Measurements from ENCODE around the gene PDE11A.

Gene PDE11A

DNA sequence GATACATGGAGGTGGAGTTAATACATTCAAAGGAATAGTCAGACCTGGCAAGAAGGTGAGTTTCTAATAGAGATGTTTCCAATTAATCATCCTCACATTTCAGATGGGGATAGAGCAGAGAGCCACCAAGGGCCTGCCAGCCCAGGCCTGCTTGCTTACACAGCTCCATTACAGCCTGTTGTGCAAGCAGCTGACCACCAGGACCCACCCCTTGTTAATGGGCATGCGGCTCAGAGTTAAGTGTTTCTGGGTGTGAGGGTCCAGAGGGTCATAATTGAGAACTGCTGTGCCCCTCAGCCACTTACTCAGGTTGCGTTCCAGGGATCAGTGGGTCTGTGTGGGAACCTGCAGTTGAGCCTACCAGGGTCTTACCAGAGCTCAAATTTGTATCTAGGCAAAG is 480.2 kb downstream of the PDE11A start:
- DNase-seq: no peak

- DNase-seq: no peak
Observed at GRCh38 chr2:177589186-177589585, 483.4 kb downstream of the PDE11A start.

DNA sequence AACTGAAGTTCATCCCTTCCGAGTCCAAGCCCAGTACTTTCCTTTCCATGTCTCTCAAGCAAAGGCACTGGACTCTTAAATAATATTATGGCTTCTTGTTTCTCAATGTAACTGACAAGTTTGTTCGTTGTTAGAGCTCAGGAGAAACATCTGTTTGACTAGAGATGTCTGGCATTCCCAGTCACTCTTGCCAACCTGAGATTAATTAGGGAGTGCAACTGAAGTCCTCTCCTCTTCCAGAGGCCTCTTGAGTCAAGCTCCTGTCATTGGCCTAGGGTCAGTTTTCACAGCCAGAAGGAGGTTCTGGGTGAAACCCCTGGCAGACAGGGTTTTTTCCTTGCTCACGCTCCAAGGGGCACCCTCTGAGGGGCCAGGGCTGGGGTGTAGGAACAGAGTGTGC is 483.9 kb downstream of the PDE11A start:
- DNase-seq: no peak

DNA sequence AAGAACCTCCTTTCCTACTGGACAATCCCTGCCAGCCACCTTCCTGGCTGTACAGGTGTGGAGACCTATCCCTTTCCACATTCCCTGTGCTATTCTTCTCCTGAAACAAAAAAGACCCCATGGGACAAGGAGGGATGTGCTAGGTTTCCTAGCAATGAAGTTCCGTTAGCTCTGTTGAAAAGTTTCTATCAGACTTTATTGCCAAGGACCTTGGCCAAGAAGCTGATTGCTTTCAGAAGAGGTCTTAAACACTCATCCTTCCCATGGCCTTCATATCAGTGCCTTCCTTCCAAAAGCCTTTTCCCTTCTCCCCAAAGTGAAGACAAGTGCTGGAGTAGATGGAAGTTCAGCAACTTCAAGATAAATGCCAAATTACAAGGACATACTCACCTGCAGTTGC is 485.2 kb downstream of the PDE11A start:
- DNase-seq: no peak

DNA sequence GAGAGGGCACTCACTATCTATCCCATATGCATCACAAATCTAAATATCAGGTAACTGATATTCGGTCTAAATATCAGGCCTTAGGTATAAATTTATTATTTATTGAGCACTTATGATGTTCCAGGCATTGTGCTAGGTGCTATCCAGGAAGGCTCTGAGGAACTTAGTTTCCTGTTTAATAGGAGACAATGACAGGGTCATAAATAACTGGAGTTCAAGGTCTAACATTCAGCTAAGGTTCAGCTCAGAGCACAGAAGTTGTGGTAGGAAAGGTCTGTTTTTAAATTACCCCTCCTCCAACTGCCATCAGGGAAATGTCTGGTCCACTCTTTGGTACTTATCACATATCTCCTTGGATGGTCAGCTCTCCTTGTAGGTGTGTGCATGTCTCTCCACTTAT is 486.4 kb downstream of the PDE11A start:
- DNase-seq: no peak

GRCh38 chr2:177585234-177585863 is 487.2 kb downstream of the PDE11A start:
- no peak for DNase-seq

DNA sequence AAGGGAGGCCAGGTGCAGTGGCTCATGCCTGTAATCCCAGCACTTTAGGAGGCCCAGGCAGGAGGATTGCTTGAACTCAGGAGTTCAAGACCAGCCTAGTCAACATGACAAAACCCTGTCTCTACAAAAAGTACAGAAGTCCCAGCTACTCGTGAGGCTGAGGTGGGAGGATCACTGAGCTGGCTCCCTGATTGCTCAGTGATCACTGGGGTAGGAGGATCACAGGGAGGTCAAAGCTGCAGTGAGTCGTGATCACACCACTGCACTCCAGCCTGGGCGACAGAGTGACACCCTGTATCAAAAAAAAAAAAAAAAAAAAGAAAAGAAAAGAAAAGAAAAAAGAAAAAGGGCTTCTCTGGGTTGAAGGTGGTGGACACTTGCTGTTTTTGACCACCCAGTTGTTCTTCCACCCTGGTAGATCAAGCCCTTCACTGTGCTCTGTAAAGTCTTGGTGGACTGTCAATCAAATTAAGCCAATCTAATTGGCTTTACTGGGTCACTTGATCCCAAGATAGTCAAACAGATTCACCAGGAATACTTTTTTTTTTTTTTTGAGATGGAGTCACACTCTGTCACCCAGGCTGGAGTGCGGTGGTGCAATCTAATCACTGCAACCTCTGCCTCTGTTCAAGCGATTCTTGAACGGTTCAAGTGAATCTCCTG is 488.4 kb downstream of the PDE11A start:
- DNase-seq: no peak

DNA sequence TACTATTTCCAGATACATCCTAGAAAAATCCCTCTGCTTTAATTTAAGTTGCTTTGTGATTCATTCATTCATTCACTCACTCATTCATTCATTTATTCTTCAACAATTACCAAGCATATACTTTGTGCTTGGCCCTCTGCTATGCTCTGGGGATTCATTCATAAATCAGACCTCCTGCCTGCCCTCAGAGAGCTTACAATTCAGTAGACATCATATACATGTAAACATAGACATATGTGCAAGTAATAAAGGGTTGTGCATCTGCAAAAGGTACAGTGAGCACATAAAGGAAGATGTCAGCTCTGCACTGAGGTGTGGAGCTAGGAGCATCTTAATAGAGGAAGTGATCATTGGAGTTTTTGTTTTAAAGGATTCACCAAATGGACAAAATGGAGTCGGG is 490.6 kb downstream of the PDE11A start:
- no peak for DNase-seq

GRCh38 chr2:177579486-177580036 is 493.0 kb downstream of the PDE11A start:
- DNase-seq: no peak

DNA sequence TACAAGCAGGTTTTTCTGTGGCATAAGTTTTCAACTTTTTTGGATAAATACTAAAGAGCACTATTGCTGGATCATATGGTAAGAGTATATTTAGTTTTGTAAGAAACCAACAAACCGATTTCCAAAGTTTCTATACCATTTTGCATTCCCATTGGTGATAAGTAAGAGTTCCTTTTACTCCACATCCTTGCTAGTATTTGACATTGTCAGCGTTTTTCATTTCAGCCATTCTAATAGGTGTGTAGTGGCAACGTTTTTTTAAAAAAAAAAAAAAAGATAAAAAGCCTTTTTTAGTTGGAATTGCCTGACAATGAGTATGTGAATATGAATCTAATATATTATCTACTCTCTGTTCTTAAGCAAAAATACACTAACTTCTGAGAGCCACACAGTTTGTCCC is 494.1 kb downstream of the PDE11A start:
- DNase-seq: no peak

DNA sequence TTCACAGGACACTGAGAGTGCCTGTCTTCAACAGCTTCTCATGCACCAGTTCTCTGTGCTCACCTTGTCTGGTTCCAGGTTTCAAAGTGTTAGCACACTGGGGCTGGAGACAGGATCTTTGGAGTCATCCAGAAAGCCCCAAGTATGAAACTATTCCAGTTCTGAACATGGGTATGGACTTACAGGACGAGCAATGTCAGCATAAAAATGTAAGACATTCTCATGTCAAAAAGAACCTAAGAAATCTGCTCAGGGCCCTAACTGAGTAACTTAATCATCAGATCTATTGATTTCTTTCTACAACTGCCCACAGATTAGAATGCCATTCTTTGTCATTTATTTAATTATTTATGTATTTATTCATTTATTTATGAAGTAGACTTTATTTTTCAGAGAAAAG is 495.5 kb downstream of the PDE11A start:
- DNase-seq: no peak

DNA sequence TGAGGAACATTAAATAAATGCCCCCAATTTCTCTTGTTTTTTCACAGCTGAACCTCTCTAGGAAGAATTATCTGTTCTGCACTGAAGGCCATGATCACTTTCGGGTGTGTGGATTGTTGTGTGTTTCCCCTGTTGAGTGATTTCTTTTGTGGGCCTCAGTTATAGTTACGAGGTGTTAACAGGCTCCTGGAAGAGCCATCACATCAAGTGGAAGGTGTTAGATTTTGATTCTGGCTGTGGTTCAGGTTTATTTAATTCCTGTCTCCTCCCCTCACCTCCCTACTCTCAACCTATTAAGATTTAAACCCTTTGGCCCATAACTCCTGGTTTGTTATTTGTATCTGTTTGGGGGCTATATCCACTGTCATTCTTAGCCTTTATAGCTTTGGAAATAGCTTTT is 497.2 kb downstream of the PDE11A start:
- no peak for DNase-seq

- no peak for DNase-seq
Observed at GRCh38 chr2:177574356-177574755, 498.2 kb downstream of the PDE11A start.

Data from T-helper 1 cell (primary cell).